ENCODE data around the gene ARL8A. TPM values are rescaled to one million over a fixed set of nuclear protein-coding genes. Genes with fewer than 3 reads are reported as not detected.
A peak's percentile ranks its signal among the peaks of the same experiment; 100 is the strongest.

ARL8A gene
- total and polyA plus RNA-seq, 2 experiments from 2014 or later, result 30.3 to 32.7 TPM

GRCh38 chr1:202158810-202159533 is 14.4 kb upstream of the ARL8A start:
- H3K27ac Mint-ChIP-seq, result 0 out of 2 replicates have a peak overlapping the region, but pooled peaks have one; percentile 18
- H3K4me1 Mint-ChIP-seq, result peaks cover 46% of the 10 kb centered on the region
- ATAC-seq, result peak; percentile 11

DNA sequence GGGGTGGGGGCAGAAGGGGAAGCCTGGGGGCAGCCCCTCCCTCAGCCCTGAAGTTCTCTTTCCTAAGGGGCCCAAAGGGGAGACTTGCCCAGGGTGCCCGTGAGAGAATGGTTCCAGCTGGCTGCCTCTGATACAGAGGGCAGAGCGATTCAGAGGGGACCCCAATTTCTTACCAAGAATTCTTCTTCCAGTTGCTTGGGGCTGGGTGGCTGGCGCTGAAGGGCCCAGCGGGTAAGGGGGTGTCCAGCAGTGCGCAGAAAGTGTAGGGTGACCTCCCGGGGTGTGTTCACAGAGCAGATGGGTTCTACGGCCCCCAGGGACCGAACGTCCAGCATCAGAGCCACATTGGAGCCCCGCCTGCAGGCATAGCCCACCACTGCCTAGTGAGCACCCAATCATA is 13.4 kb upstream of the ARL8A start:
- Histone ChIP-seq H3K27me3 (ENCODE audit: insufficient read depth) (no peaks in the 10 kb centered on the region), H3K9me2 (ENCODE audit: insufficient read depth) (no peaks in the 10 kb centered on the region), H3K27ac (ENCODE audit: low read depth) (no peak overlapping the region), H4K20me1 (replicated peaks; ENCODE audit: insufficient read depth) (no peaks in the 10 kb centered on the region), H2AFZ (no peak overlapping the region), H3K36me3 (ENCODE audit: insufficient read depth) (no peaks in the 10 kb centered on the region), H3K4me2 (no peak overlapping the region), H3K4me3 (no peak overlapping the region), H3K79me2 (replicated peaks; ENCODE audit: insufficient read depth) (no peaks in the 10 kb centered on the region), H3F3A (replicated peaks; ENCODE audit: low read depth) (0 out of 2 replicates have a peak, but pooled peaks cover 5% of the 10 kb centered on the region), H3K4me1 (ENCODE audit: insufficient read depth) (peaks cover 3% of the 10 kb centered on the region; the same call in 1 of the 2 replicates)
- DNase-seq (ENCODE audit: low spot score), result no peak
- Mint-ChIP-seq H3K9me3 (peaks cover 3% of the 10 kb centered on the region; the same call in 2 of the 3 replicates), H3K27me3 (ENCODE audit: insufficient read depth, low read depth, poor library complexity) (peaks cover 13% of the 10 kb centered on the region), H3K36me3 (ENCODE audit: low read depth) (no peaks in the 10 kb centered on the region), H3K4me1 (peaks cover 48% of the 10 kb centered on the region), H3K4me3 (no peak overlapping the region), H3K27ac (no peak overlapping the region)
- no peak for ATAC-seq
- TF ChIP-seq CREB1 (CRISPR knock-in tag; IDR thresholded peaks at IDR 0.05; ENCODE audit: low read depth), result no peak
- TF ChIP-seq, protein P1, sequence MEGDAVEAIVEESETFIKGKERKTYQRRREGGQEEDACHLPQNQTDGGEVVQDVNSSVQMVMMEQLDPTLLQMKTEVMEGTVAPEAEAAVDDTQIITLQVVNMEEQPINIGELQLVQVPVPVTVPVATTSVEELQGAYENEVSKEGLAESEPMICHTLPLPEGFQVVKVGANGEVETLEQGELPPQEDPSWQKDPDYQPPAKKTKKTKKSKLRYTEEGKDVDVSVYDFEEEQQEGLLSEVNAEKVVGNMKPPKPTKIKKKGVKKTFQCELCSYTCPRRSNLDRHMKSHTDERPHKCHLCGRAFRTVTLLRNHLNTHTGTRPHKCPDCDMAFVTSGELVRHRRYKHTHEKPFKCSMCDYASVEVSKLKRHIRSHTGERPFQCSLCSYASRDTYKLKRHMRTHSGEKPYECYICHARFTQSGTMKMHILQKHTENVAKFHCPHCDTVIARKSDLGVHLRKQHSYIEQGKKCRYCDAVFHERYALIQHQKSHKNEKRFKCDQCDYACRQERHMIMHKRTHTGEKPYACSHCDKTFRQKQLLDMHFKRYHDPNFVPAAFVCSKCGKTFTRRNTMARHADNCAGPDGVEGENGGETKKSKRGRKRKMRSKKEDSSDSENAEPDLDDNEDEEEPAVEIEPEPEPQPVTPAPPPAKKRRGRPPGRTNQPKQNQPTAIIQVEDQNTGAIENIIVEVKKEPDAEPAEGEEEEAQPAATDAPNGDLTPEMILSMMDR (conservative IDR thresholded peaks at IDR 0.05; ENCODE audit: low read depth in 2 of 2), result no peak
- no peak for TF ChIP-seq EZH2 (IDR thresholded peaks at IDR 0.05; ENCODE audit: low read depth, unreplicated experiment)
- no peak for TF ChIP-seq POLR2AphosphoS5 (IDR thresholded peaks at IDR 0.05; ENCODE audit: low read depth)
- TF ChIP-seq NANOG (IDR thresholded peaks at IDR 0.05; ENCODE audit: borderline replicate concordance), result no peak
- TF ChIP-seq STAT1 (IDR thresholded peaks at IDR 0.05; ENCODE audit: unreplicated experiment), result no peak
- no peak for TF ChIP-seq EZH2phosphoT487 (IDR thresholded peaks at IDR 0.05; ENCODE audit: unreplicated experiment)
- TF ChIP-seq ZNF462 (CRISPR knock-in tag; IDR thresholded peaks at IDR 0.05), result no peak

More at GRCh38 chr1:202158810-202159533, 14.4 kb upstream of the ARL8A start:
- Histone ChIP-seq H4K20me1 (replicated peaks; ENCODE audit: insufficient read depth) (no peaks in the 10 kb centered on the region), H3K79me2 (replicated peaks; ENCODE audit: insufficient read depth) (no peaks in the 10 kb centered on the region), H3K9me2 (ENCODE audit: insufficient read depth) (no peaks in the 10 kb centered on the region), H3K27me3 (ENCODE audit: insufficient read depth) (no peaks in the 10 kb centered on the region), H3K4me3 (no peak overlapping the region), H3K27ac (ENCODE audit: low read depth) (no peak overlapping the region), H3F3A (replicated peaks; ENCODE audit: low read depth) (0 out of 2 replicates have a peak, but pooled peaks cover 5% of the 10 kb centered on the region), H2AFZ (peak overlapping the region; percentile 84), H3K4me2 (0 out of 2 replicates have a peak overlapping the region, but pooled peaks have one; percentile 55), H3K4me1 (ENCODE audit: insufficient read depth) (peaks cover 3% of the 10 kb centered on the region; the same call in 1 of the 2 replicates), H3K36me3 (ENCODE audit: insufficient read depth) (no peaks in the 10 kb centered on the region)
- Mint-ChIP-seq H3K4me3 (no peak overlapping the region), H3K27me3 (ENCODE audit: insufficient read depth, low read depth, poor library complexity) (peaks cover 13% of the 10 kb centered on the region), H3K36me3 (ENCODE audit: low read depth) (no peaks in the 10 kb centered on the region), H3K9me3 (peaks cover 3% of the 10 kb centered on the region; the same call in 1 of the 3 replicates)
- peak; percentile 47 for DNase-seq (ENCODE audit: low spot score)
- TF ChIP-seq STAT1 (IDR thresholded peaks at IDR 0.05; ENCODE audit: unreplicated experiment), result no peak
- TF ChIP-seq, protein P1 (conservative IDR thresholded peaks at IDR 0.05; ENCODE audit: low read depth in 2 of 2), result peak; percentile 41 to 57
